ENCODE data around the gene CCL18. TPM values are rescaled to one million over a fixed set of nuclear protein-coding genes. Genes with fewer than 3 reads are reported as not detected.
"Not testable (repeated sequence)": the region's sequence is repeated elsewhere in the genome, so short reads cannot be mapped to it uniquely, and the experiment has no call there.

CCL18 gene
- total and polyA plus RNA-seq, 7 donors: 0.04 to 11.9 (median 0.59) TPM; not detected in 2

DNA sequence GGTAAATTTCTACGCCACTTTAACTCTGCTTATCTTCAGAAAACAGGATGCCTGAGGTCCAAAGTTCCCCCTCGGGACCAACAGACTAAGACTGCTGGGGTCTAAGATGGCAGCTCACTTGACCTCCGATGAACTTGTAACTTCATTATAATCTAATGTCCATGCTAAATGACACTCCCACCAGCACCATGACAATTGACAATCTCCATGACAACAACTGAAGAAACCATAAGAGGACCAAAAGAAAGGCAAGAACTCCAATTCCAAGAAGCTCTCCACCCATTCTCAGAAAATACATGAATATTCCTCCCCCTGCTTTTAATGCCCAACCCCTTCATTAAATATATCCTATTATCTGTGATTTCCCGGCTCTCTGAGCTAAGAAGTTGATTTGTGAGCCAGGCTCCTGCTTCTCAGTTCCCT, 47.0 kb downstream of the CCL18 start:
- Histone ChIP-seq H3K4me1 (no peaks in the 10 kb centered on the region), H3K4me3 (no peak overlapping the region), H3K27ac (no peak overlapping the region), H3K36me3 (ENCODE audit: insufficient read depth in 1 of 2, low read depth in 1 of 2) (no peaks in the 10 kb centered on the region), H3K27me3 (ENCODE audit: insufficient read depth in 3 of 3, low read length in 2 of 3) (peaks cover 0 to 7% (median 3%) of the 10 kb centered on the region in 3 donors), H3K9me3 (no peaks in the 10 kb centered on the region)
- WGBS, 3 donors: 75 to 77% (median 77%) methylated on average over 4 of the region's 4 CpGs
- TF ChIP-seq, protein P1, sequence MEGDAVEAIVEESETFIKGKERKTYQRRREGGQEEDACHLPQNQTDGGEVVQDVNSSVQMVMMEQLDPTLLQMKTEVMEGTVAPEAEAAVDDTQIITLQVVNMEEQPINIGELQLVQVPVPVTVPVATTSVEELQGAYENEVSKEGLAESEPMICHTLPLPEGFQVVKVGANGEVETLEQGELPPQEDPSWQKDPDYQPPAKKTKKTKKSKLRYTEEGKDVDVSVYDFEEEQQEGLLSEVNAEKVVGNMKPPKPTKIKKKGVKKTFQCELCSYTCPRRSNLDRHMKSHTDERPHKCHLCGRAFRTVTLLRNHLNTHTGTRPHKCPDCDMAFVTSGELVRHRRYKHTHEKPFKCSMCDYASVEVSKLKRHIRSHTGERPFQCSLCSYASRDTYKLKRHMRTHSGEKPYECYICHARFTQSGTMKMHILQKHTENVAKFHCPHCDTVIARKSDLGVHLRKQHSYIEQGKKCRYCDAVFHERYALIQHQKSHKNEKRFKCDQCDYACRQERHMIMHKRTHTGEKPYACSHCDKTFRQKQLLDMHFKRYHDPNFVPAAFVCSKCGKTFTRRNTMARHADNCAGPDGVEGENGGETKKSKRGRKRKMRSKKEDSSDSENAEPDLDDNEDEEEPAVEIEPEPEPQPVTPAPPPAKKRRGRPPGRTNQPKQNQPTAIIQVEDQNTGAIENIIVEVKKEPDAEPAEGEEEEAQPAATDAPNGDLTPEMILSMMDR (IDR thresholded peaks at IDR 0.05): no peak
- intact Hi-C loops (cut with DNase I): no loop called here
- DNase-seq (no peak), ATAC-seq (no peak)

DNA sequence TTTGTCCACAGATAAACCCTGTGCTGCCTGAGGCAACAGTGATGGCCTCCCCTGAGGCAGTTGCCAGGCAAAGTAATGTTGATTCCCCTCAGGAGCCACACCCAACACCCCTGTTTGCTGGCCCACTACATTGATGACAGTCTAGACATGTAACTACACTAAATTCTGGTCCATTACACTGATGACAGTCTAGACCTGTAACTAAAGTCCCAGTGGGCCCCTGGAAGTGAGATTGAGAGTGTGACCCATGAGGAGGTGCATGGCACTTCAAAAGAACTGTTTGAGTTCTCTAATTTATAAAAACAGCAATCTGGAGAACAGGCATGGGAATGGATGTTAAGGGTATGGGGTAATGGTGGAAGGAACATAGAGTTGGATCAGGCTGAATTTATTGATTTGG, 48.5 kb downstream of the CCL18 start:
- ATAC-seq (no peak), DNase-seq (no peak)
- H3K36me3 ChIP-seq (ENCODE audit: insufficient read depth in 1 of 2, low read depth in 1 of 2): no peaks in the 10 kb centered on the region
- H3K27ac ChIP-seq: no peak overlapping the region
- H3K4me1 ChIP-seq: no peaks in the 10 kb centered on the region
- no peak overlapping the region for H3K4me3 ChIP-seq
- TF ChIP-seq, protein P1 (IDR thresholded peaks at IDR 0.05): no peak
- no peaks in the 10 kb centered on the region for H3K9me3 ChIP-seq
- H3K27me3 ChIP-seq (ENCODE audit: insufficient read depth in 3 of 3, low read length in 2 of 3): peaks cover 0 to 7% (median 0%) of the 10 kb centered on the region in 3 donors
- intact Hi-C loops (cut with DNase I): no loop called here

DNA sequence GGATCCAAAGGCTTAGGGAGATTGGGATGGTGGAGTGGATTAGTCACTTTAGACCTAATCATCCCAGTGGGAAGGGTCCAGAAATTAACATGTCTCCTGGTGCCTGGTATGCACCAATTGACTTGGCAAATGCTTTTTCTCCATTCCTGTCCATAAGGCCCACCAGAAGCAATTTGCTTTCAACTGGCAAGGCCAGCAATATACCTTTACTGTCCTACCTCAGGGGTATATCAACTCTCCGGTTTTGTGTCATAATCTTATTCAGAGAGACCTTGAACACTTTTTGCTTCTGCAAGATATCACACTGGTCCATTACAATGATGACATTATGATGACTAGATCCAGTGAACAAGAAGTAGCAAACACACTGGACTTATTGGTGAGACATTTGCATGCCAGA, 49.1 kb downstream of the CCL18 start:
- intact Hi-C loops (cut with DNase I); H3K36me3 ChIP-seq (ENCODE audit: insufficient read depth in 1 of 2, low read depth in 1 of 2); H3K27me3 ChIP-seq (ENCODE audit: insufficient read depth in 3 of 3, low read length in 2 of 3); DNase-seq; H3K4me3 ChIP-seq; H3K27ac ChIP-seq; H3K4me1 ChIP-seq; ATAC-seq; H3K9me3 ChIP-seq: not testable (repeated sequence)
- 74 to 84% (median 83%) methylated on average over 1 of the region's 1 CpG for WGBS, 3 donors

DNA sequence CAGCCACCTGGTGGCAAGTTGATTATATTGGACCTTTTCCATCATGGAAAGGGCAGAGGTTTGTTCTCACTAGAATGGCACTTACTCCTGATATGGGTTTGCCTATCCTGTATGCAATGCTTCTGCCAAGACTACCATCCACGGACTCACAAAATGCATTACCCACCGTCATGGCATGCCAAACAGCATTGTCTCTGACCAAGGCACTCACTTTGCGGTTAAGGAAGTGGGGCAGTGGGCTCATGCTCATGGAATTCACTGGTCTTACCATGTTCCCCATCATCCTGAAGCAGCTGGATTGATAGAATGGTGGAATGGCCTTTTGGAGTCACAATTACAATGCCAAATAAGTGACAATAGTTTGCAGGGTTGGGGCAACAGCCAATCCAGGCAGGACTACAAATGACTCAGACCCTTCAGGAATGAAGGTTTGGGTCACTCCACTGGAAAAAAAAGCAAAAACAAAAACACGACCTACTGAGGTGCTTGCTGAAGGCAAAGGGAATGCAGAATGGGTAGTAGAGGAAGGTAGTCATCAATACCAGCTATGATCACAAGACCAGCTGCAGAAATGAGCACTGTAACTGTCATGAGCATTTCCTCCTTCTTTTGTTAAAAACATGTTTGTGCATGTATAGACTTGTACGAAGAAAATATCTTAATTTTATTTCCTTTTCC, 51.0 kb downstream of the CCL18 start:
- ATAC-seq; H3K27me3 ChIP-seq (ENCODE audit: insufficient read depth in 3 of 3, low read length in 2 of 3); H3K9me3 ChIP-seq; H3K36me3 ChIP-seq (ENCODE audit: insufficient read depth in 1 of 2, low read depth in 1 of 2); H3K4me1 ChIP-seq; DNase-seq; H3K4me3 ChIP-seq; intact Hi-C loops (cut with DNase I); H3K27ac ChIP-seq: not testable (repeated sequence)
- 75 to 81% (median 79%) methylated on average over 5 of the region's 5 CpGs for WGBS, 3 donors

DNA sequence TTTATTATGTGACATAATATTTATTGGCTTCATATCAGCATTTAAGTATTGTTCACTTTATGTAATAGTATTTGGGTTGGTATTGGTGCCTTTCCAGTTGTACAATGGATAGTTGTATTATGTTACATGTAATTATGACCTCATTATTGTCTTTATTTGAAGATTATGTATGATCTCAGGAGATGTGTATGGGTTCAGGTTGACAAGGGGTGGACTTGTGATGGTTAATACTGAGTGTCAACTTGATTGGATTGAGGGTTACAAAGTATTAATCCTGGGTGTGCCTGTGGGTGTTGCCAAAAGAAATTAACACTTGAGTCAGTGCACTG, 51.5 kb downstream of the CCL18 start:
- H3K36me3 ChIP-seq (ENCODE audit: insufficient read depth in 1 of 2, low read depth in 1 of 2); intact Hi-C loops (cut with DNase I); ATAC-seq; H3K9me3 ChIP-seq; DNase-seq; H3K4me1 ChIP-seq; H3K27me3 ChIP-seq (ENCODE audit: insufficient read depth in 3 of 3, low read length in 2 of 3); H3K4me3 ChIP-seq; H3K27ac ChIP-seq: not testable (repeated sequence)

DNA sequence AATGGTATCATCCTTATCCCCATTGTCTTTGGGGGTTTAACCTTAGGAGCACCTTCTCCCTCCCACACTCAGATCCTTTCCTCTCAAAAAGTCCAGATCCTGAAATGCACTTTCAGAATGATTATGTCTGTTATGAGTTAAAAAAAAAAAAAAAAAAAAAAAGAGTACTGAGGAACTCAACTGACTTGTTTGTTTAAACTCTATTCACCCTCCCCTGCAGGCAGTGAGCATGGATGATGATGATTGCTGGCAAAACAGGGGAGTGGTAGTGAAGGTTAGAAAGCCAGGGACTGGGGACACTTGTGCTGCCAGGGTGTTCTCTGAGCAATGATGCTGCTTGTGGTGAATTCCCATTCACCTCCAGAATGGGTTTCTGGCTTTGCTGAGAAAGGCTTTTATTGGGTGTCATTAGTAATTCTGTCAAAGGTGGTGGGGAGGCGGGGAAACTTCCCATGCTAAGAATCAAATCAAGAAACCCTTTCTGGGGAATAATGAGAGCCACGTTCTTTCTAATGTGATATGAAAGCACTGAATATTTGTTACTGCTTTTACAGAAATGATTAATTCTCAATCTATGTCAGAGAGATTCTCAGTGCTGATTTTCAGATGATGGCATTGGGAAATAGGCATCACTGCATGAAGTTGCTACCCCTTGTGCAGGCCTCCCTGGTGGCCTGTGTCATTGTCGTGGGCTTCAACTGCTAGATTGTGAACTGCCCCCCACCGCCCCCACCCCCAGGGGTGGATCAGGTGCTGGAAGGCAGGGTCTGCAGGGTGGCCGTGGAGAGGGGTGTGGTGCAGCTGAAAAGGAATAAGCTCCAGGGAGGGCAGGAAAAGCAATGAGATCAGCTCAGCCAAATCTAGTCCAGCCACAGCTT, 53.7 kb downstream of the CCL18 start:
- Histone ChIP-seq H3K9me3 (no peaks in the 10 kb centered on the region), H3K4me3 (no peak overlapping the region), H3K27ac (no peak overlapping the region), H3K27me3 (ENCODE audit: insufficient read depth in 3 of 3, low read length in 2 of 3) (no peaks in the 10 kb centered on the region), H3K4me1 (no peaks in the 10 kb centered on the region), H3K36me3 (ENCODE audit: insufficient read depth in 1 of 2, low read depth in 1 of 2) (no peaks in the 10 kb centered on the region)
- intact Hi-C loops (cut with DNase I): no loop called here
- TF ChIP-seq, protein P1 (IDR thresholded peaks at IDR 0.05): no peak
- no peak for ATAC-seq
- WGBS, 3 donors: 24 to 29% (median 28%) methylated on average over 5 of the region's 5 CpGs
- DNase-seq: no peak
